SU-DHL-6 (cell line): ENCODE results near the gene KCND3.

ENCODE experiments used
- CTCF ChIP-seq: fragments of 200-600 bp; sonication (generic); IDR thresholded peaks from one replicate; pipeline ENCODE4 v1.5.1; 2017; ENCODE audit warnings: antibody characterized with exemption, mild to moderate bottlenecking, low read length, moderate library complexity; ENCODE audit not compliant: insufficient read depth, poor library complexity, severe bottlenecking
- EZH2phosphoT487 ChIP-seq: fragments of 200-600 bp; sonication (generic), shearing (Covaris generic); conservative IDR thresholded peaks from 2 replicates; pipeline ENCODE4 v1.6.1; 2018; ENCODE audit warnings: mild to moderate bottlenecking, antibody characterized with exemption, low read length, moderate library complexity, mixed read lengths

GRCh38 chr1:111952125-111952657, 37.3 kb downstream of the KCND3 start:
- TF ChIP-seq CTCF: no peak
- no peak for TF ChIP-seq EZH2phosphoT487
